HEK293 (cell line): Measurements from ENCODE around the gene SMOC1.
A peak's percentile ranks its signal among the peaks of the same experiment; 100 is the strongest.

Experiments
- CTCF ChIA-PET: fragments of 350-600 bp; formaldehyde crosslinking; extraction: SDS; loops from one replicate; lab custom pipeline; 2021; ENCODE audit warnings: antibody characterized with exemption; lab: Yijun Ruan, JAX
- POLR2A ChIA-PET: fragments of 300-600 bp; formaldehyde crosslinking; extraction: SDS; loops from one replicate; lab custom pipeline; 2020; ENCODE audit warnings: antibody characterized with exemption, inconsistent platforms; lab: Yijun Ruan, JAX
- H3K27ac ChIP-seq: fragments of 200-500 bp; sonication (Bioruptor generic); 2 replicates; pipeline ENCODE4 v1.5.1; 2014; ENCODE audit warnings: low read depth, low read length, control low read depth, inconsistent platforms; ENCODE audit errors: extremely low read depth
- H3K36me3 ChIP-seq, 2 experiments: fragments of 200-500 bp in 1 of 2; sonication (Bioruptor generic) in 1 of 2; 1 replicate in 1 of 2; 2 replicates in 1 of 2; pipeline ENCODE4 v1.5.1; 2014 to 2017; ENCODE audit warnings: inconsistent platforms in 2 of 2, low read length in 2 of 2; ENCODE audit not compliant: control insufficient read depth in 2 of 2, insufficient read depth in 1 of 2
- H3K4me1 ChIP-seq: fragments of 200-500 bp; sonication (Bioruptor generic); 2 replicates; pipeline ENCODE4 v1.5.1; 2014; ENCODE audit warnings: mild to moderate bottlenecking, low read length, inconsistent platforms; ENCODE audit not compliant: control insufficient read depth, insufficient read depth
- H3K4me3 ChIP-seq: 2 replicates; pipeline ENCODE4 v1.5.1; 2011; ENCODE audit warnings: low read depth, mild to moderate bottlenecking, control low read depth, low read length, moderate library complexity
- H3K9me3 ChIP-seq: fragments of 200-500 bp; sonication (Bioruptor generic); 2 replicates; pipeline ENCODE4 v1.5.1; 2014; ENCODE audit warnings: low read depth, low read length, inconsistent platforms; ENCODE audit not compliant: control insufficient read depth, insufficient read depth
- EGR2 ChIP-seq: fragments of 450-650 bp; formaldehyde crosslinking; IDR thresholded peaks from 2 replicates; pipeline ENCODE4 v1.5.1; 2016; ENCODE audit warnings: low read depth, missing biosample characterization, missing genetic modification characterization
- ELK4 ChIP-seq: IDR thresholded peaks from 2 replicates; pipeline ENCODE4 v1.6.1; 2011; ENCODE audit warnings: mild to moderate bottlenecking, low read depth, low read length, borderline replicate concordance
- GLI2 ChIP-seq: fragments of 450-650 bp; formaldehyde crosslinking; IDR thresholded peaks from 2 replicates; pipeline ENCODE4; 2017; ENCODE audit warnings: missing biosample characterization, missing genetic modification characterization, low read depth, borderline replicate concordance
- MZF1 ChIP-seq: fragments of 450-650 bp; formaldehyde crosslinking; IDR thresholded peaks from 2 replicates; pipeline ENCODE4 v1.5.1; 2017; ENCODE audit warnings: missing biosample characterization, missing genetic modification characterization, borderline replicate concordance
- PRDM10 ChIP-seq: fragments of 450-650 bp; formaldehyde crosslinking; IDR thresholded peaks from 2 replicates; pipeline ENCODE4 v1.5.1; 2016; ENCODE audit warnings: missing biosample characterization, missing genetic modification characterization
- SP3 ChIP-seq: fragments of 450-650 bp; formaldehyde crosslinking; IDR thresholded peaks from 2 replicates; pipeline ENCODE4 v1.5.1; 2016; ENCODE audit warnings: missing biosample characterization, missing genetic modification characterization
- TRIM28 ChIP-seq: IDR thresholded peaks from 2 replicates; pipeline ENCODE4 v1.6.1; 2011; ENCODE audit warnings: low read length, control low read depth, borderline replicate concordance
- YY1 ChIP-seq: fragments of 450-650 bp; formaldehyde crosslinking; IDR thresholded peaks from 2 replicates; pipeline ENCODE4 v1.5.1; 2018; ENCODE audit warnings: missing biosample characterization, missing genetic modification characterization
- ZFHX2 ChIP-seq: fragments of 450-650 bp; formaldehyde crosslinking; conservative IDR thresholded peaks from 2 replicates; pipeline ENCODE4 v1.5.1; 2016; ENCODE audit warnings: missing biosample characterization, missing genetic modification characterization
- ZFP37 ChIP-seq: fragments of 450-650 bp; formaldehyde crosslinking; IDR thresholded peaks from 2 replicates; pipeline ENCODE4 v1.5.1; 2016; ENCODE audit warnings: missing biosample characterization, missing genetic modification characterization
- ZNF10 ChIP-seq: fragments of 450-650 bp; formaldehyde crosslinking; IDR thresholded peaks from 2 replicates; pipeline ENCODE4 v1.5.1; 2017; ENCODE audit warnings: missing biosample characterization, missing genetic modification characterization
- ZNF174 ChIP-seq: fragments of 450-650 bp; formaldehyde crosslinking; IDR thresholded peaks from 2 replicates; pipeline ENCODE4 v1.5.0; 2017; ENCODE audit warnings: missing biosample characterization, mild to moderate bottlenecking, missing genetic modification characterization
- ZNF19 ChIP-seq: fragments of 450-650 bp; formaldehyde crosslinking; IDR thresholded peaks from 2 replicates; pipeline ENCODE4; 2016; ENCODE audit warnings: missing biosample characterization, missing genetic modification characterization, low read depth
- ZNF37A ChIP-seq: fragments of 450-650 bp; IDR thresholded peaks from 2 replicates; pipeline ENCODE4 v1.5.1; 2018; ENCODE audit warnings: missing biosample characterization, missing genetic modification characterization
- ZNF391 ChIP-seq: fragments of 450-650 bp; formaldehyde crosslinking; IDR thresholded peaks from 2 replicates; pipeline ENCODE4 v1.5.1; 2016; ENCODE audit warnings: low read depth, missing biosample characterization, missing genetic modification characterization, borderline replicate concordance
- ZNF426 ChIP-seq: fragments of 450-650 bp; formaldehyde crosslinking; IDR thresholded peaks from 2 replicates; pipeline ENCODE4 v1.5.1; 2017; ENCODE audit warnings: missing biosample characterization, missing genetic modification characterization, mild to moderate bottlenecking, inconsistent platforms, moderate library complexity
- ZNF623 ChIP-seq: fragments of 450-650 bp; formaldehyde crosslinking; IDR thresholded peaks from 2 replicates; pipeline ENCODE4 v1.5.1; 2016; ENCODE audit warnings: missing biosample characterization, missing genetic modification characterization
- ZNF660 ChIP-seq: fragments of 450-650 bp; IDR thresholded peaks from 2 replicates; pipeline ENCODE4 v1.5.1; 2018; ENCODE audit warnings: missing biosample characterization, mild to moderate bottlenecking, missing genetic modification characterization
- ZSCAN23 ChIP-seq: fragments of 450-650 bp; formaldehyde crosslinking; IDR thresholded peaks from 2 replicates; pipeline ENCODE4 v1.5.1; 2016; ENCODE audit warnings: missing biosample characterization, missing genetic modification characterization
- TF ChIP-seq, protein P1 (sequence below): fragments of 450-650 bp; formaldehyde crosslinking; IDR thresholded peaks from 2 replicates; pipeline ENCODE4 v1.5.1; 2016; ENCODE audit warnings: missing biosample characterization, missing genetic modification characterization
- TF ChIP-seq, protein P2 (sequence below): fragments of 450-650 bp; IDR thresholded peaks from 2 replicates; pipeline ENCODE4 v1.5.1; 2018; ENCODE audit warnings: missing biosample characterization, missing genetic modification characterization

Gene SMOC1

DNA sequence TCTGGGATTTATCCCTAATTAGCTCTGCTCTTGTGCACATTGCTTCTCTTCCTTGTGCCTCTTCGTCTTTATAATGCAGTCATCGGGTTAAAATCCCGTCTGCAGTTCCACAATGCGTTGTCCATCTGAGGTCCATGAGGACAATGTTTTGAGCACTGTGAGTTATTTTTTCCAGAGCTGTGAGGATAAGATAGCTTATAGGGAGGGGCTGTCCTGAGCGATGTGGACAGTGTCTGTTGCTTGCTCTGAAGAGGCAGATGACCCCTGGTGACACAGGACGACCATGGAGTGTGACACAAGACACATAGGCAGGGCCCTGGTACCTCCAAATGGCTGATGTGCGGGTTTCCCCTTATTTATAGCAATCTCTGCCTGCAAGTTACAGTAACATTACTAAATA is 132.5 kb downstream of the SMOC1 start:
- Histone ChIP-seq H3K36me3 (peaks cover 0 to 42% of the 10 kb centered on the region in 2 experiments; a peak in 2 of 3 replicates), H3K9me3 (no peaks in the 10 kb centered on the region), H3K4me3 (no peak overlapping the region), H3K4me1 (peaks cover 14% of the 10 kb centered on the region), H3K27ac (peak overlapping the region; percentile 32; the same call in 1 of the 2 replicates)
- ChIA-PET POLR2A (interaction anchor here (1.6 kb wide), 1 partner anchor 133 kb away, joined by 7 read pairs; the partner anchor contains the start of gene SMOC1), CTCF (interaction anchor here (0.7 to 3.4 kb wide), 10 partner anchors 10 to 196 kb away, joined by 3 to 37 read pairs (median 6); partner anchors contain the start of gene SMOC1)
- TF ChIP-seq ZNF391 (tag by site-specific recombination) (no peak), TRIM28 (no peak), ZSCAN23 (no peak), ZNF10 (tag by site-specific recombination) (no peak), ZNF174 (no peak), ZNF426 (tag by site-specific recombination) (no peak), MZF1 (tag by site-specific recombination) (no peak), YY1 (tag by site-specific recombination) (no peak), SP3 (tag by site-specific recombination) (no peak), ZNF37A (no peak), GLI2 (tag by site-specific recombination) (no peak)
- TF ChIP-seq, protein P1, sequence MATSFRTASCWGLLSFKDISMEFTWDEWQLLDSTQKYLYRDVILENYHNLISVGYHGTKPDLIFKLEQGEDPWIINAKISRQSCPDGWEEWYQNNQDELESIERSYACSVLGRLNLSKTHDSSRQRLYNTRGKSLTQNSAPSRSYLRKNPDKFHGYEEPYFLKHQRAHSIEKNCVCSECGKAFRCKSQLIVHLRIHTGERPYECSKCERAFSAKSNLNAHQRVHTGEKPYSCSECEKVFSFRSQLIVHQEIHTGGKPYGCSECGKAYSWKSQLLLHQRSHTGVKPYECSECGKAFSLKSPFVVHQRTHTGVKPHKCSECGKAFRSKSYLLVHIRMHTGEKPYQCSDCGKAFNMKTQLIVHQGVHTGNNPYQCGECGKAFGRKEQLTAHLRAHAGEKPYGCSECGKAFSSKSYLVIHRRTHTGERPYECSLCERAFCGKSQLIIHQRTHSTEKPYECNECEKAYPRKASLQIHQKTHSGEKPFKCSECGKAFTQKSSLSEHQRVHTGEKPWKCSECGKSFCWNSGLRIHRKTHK = no peak

DNA sequence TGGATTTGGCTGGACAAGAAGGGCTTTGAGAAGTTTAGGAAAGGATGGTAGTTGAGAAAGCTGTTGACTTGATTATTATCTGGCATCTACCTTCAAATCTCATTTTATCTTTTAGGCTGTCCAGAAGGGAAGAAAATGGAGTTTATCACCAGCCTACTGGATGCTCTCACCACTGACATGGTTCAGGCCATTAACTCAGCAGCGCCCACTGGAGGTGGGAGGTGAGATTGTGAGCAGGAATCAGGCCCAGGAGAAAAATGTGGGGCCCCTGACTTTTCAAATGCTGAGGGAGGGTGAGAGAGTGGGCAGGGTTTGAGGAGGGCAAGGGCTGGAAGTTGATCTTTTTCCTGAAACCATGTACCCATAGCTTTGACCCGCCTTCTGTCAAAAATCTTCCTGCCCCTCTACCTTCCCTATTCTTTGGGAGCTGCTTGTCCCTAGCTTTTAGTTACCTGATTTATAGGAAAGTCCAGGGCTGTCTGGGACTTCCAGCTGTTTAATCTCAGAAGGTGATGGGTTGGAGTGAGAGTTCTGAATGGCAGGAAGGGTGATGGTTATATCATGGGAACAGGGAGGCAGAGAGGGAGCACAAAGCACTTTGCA is 134.2 kb downstream of the SMOC1 start:
- Histone ChIP-seq H3K36me3 (peaks cover 0 to 47% of the 10 kb centered on the region in 2 experiments; a peak in 2 of 3 replicates), H3K9me3 (no peaks in the 10 kb centered on the region), H3K4me3 (no peak overlapping the region), H3K4me1 (peaks cover 8% of the 10 kb centered on the region), H3K27ac (no peak overlapping the region)
- ChIA-PET POLR2A (interaction anchor here (1.3 kb wide), 1 partner anchor 134 kb away, joined by 5 read pairs; the partner anchor contains the start of gene SMOC1), CTCF (interaction anchor here (0.5 to 3.4 kb wide), 34 partner anchors 8 to 478 kb away, joined by 3 to 37 read pairs (median 4); partner anchors contain the start of gene SMOC1)
- TF ChIP-seq ZNF623 (no peak), ZFP37 (tag by site-specific recombination) (no peak), ZNF19 (tag by site-specific recombination) (no peak), PRDM10 (tag by site-specific recombination) (peak; percentile 57), MZF1 (tag by site-specific recombination) (no peak), ELK4 (no peak), ZNF660 (0 out of 2 replicates have a peak, but pooled peaks have one; percentile 26), EGR2 (no peak), ZFHX2 (tag by site-specific recombination) (no peak)
- TF ChIP-seq, protein P2, sequence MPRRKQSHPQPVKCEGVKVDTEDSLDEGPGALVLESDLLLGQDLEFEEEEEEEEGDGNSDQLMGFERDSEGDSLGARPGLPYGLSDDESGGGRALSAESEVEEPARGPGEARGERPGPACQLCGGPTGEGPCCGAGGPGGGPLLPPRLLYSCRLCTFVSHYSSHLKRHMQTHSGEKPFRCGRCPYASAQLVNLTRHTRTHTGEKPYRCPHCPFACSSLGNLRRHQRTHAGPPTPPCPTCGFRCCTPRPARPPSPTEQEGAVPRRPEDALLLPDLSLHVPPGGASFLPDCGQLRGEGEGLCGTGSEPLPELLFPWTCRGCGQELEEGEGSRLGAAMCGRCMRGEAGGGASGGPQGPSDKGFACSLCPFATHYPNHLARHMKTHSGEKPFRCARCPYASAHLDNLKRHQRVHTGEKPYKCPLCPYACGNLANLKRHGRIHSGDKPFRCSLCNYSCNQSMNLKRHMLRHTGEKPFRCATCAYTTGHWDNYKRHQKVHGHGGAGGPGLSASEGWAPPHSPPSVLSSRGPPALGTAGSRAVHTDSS (tag by site-specific recombination) = no peak
